Urinary bladder (tissue), 4 donors: ENCODE measurements around the gene C3orf20. TPM values are rescaled to one million over a fixed set of nuclear protein-coding genes. Genes with fewer than 3 reads are reported as not detected.

Experiments used
- DNase-seq: peaks from one replicate; pipeline ENCODE4 v3.0.0-alpha.2; 2015; ENCODE audit errors: extremely low spot score
- H3K27ac ChIP-seq: one replicate; pipeline ENCODE4 v1.5.1; 2013; ENCODE audit warnings: low read depth, mild to moderate bottlenecking, moderate library complexity
- H3K36me3 ChIP-seq: one replicate; pipeline ENCODE4 v1.6.1; 2013; ENCODE audit warnings: mild to moderate bottlenecking, moderate library complexity; ENCODE audit not compliant: insufficient read depth
- H3K4me1 ChIP-seq: one replicate; pipeline ENCODE4 v1.6.1; 2013; ENCODE audit warnings: mild to moderate bottlenecking, moderate library complexity; ENCODE audit not compliant: insufficient read depth
- H3K4me3 ChIP-seq: one replicate; pipeline ENCODE4 v1.5.1; 2013; ENCODE audit warnings: low read depth, low read length
- WGBS: extraction: QIAGEN DNeasy Blood & Tissue Kit; methylation state at CpG from one replicate; pipeline ENCODE4 v1.1.7; 2013; 5-methylcytosine and 5-hydroxymethylcytosine counted together
- polyA plus RNA-seq: library from polyadenylated mRNA; stranded (reverse); fragments of 200-250 nt; gene quantifications from one replicate; pipeline ENCODE4 v1.2.3, GENCODE V29; 2013
- total RNA-seq: library from RNA; depleted of rRNA; stranded (reverse); fragments of >200 nt; gene quantifications from one replicate; pipeline ENCODE4 v1.2.3, GENCODE V29; 2014
- donor health status: healthy with polysubstance abuse.
- donor health status: healthy.

Gene C3orf20
- total RNA-seq, result 0.26 TPM
- not detected for polyA plus RNA-seq

- H3K27ac ChIP-seq, result no peak within 1 kb of the TSS
- H3K4me1 ChIP-seq, result no peaks in the 10 kb centered on the region
- WGBS, result 49% methylated on average over 7 of the region's 7 CpGs
- peaks cover 5% of the 10 kb centered on the region for H3K36me3 ChIP-seq
- DNase-seq, result no peak
- H3K4me3 ChIP-seq, result no peak within 1 kb of the TSS
Observed at GRCh38 chr3:14674841-14675240, at the start of gene C3orf20. TSS of gene C3orf20 (plus strand) at chr3:14675141. CDS start at chr3:14682714, 7,573 bp downstream.

DNA sequence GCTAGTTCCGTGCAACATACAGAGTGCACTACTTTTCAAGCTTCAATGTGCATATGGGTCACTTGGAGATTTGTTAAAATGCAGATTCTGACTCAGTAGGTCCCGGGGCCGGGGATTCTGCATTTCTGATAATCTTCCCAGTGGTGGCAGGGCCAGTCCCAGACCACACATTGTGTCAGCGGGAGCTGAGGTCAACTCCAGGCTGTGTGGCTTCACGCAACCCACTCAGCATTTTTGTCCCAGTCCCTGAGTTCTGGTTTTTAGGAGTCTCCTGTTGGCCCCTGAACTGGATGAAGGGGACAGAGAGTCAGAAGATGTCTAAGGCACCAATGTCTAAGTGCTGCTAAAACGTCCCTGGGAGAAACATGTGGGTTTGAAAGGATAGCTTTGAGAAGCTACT lies 49.5 kb upstream of the C3orf20 start:
- H3K36me3 ChIP-seq, result no peaks in the 10 kb centered on the region
- H3K4me3 ChIP-seq, result no peak overlapping the region
- no peak overlapping the region for H3K27ac ChIP-seq
- DNase-seq, result no peak
- WGBS, result 82% methylated on average over 6 of the region's 6 CpGs
- no peaks in the 10 kb centered on the region for H3K4me1 ChIP-seq

GRCh38 chr3:14627815-14628214 lies 47.1 kb upstream of the C3orf20 start:
- Histone ChIP-seq H3K4me3 (no peak overlapping the region), H3K4me1 (no peaks in the 10 kb centered on the region), H3K27ac (no peak overlapping the region), H3K36me3 (no peaks in the 10 kb centered on the region)
- DNase-seq, result no peak
- WGBS, result 81% methylated on average over 6 of the region's 6 CpGs

GRCh38 chr3:14628406-14628805 lies 46.5 kb upstream of the C3orf20 start:
- H3K36me3 ChIP-seq, result no peaks in the 10 kb centered on the region
- H3K4me1 ChIP-seq, result no peaks in the 10 kb centered on the region
- WGBS, result 70% methylated on average over 4 of the region's 4 CpGs
- no peak for DNase-seq
- no peak overlapping the region for H3K27ac ChIP-seq
- no peak overlapping the region for H3K4me3 ChIP-seq

GRCh38 chr3:14630404-14631100 lies 44.4 kb upstream of the C3orf20 start:
- Histone ChIP-seq H3K36me3 (no peaks in the 10 kb centered on the region), H3K4me3 (no peak overlapping the region), H3K4me1 (no peaks in the 10 kb centered on the region), H3K27ac (no peak overlapping the region)
- 82% methylated on average over 9 of the region's 9 CpGs for WGBS
- no peak for DNase-seq

GRCh38 chr3:14631101-14631497 lies 43.8 kb upstream of the C3orf20 start:
- Histone ChIP-seq H3K4me3 (no peak overlapping the region), H3K36me3 (no peaks in the 10 kb centered on the region), H3K4me1 (no peaks in the 10 kb centered on the region), H3K27ac (no peak overlapping the region)
- WGBS, result 78% methylated on average over 5 of the region's 5 CpGs
- no peak for DNase-seq

DNA sequence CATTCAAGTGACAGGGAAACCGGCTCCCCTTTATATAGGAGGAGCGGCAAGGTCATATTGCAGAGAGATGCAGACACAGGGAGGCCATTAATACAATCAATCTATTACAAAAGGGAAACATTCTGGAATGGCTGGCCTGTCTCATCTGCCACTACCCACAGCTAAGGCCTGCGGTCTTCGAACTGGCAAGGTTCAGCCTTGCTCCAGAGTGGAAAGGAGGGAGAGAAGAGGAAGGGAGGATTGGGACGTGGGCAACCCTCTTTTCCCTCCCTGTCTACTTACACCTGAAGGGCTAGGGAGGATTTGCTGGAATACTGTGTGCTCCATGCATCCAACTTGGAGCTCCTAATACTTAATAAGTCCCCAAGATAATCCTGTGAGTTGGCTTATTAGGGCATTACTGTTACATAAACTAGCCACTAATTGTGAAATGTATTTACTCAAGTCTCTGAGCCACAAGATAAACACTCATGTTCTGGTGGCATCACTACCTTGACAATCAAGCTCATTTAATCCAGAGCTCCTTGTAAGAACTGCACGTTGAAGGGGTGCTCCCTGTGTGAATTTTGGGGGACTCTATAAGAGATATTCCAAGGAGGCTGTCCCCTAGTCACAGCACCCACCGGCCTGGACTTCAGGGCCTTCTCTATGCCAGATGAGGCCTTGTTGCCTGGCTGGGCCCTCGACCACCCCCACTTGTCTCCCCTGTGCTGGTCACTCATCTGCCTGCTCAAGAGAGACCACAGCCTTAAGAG lies 43.1 kb upstream of the C3orf20 start:
- WGBS, result 73% methylated on average over 8 of the region's 8 CpGs
- H3K4me3 ChIP-seq, result no peak overlapping the region
- no peak for DNase-seq
- H3K4me1 ChIP-seq, result no peaks in the 10 kb centered on the region
- no peak overlapping the region for H3K27ac ChIP-seq
- no peaks in the 10 kb centered on the region for H3K36me3 ChIP-seq

GRCh38 chr3:14632442-14632930 lies 42.5 kb upstream of the C3orf20 start:
- no peak for DNase-seq
- H3K4me3 ChIP-seq, result no peak overlapping the region
- H3K27ac ChIP-seq, result no peak overlapping the region
- 38% methylated on average over 4 of the region's 4 CpGs for WGBS
- no peaks in the 10 kb centered on the region for H3K4me1 ChIP-seq
- H3K36me3 ChIP-seq, result no peaks in the 10 kb centered on the region

- Histone ChIP-seq H3K4me1 (no peaks in the 10 kb centered on the region), H3K4me3 (no peak overlapping the region), H3K27ac (no peak overlapping the region), H3K36me3 (no peaks in the 10 kb centered on the region)
- WGBS, result 89% methylated on average over 6 of the region's 6 CpGs
- DNase-seq, result no peak
Observed at GRCh38 chr3:14633417-14633816, 41.5 kb upstream of the C3orf20 start.

GRCh38 chr3:14633819-14634424 lies 41.0 kb upstream of the C3orf20 start:
- no peaks in the 10 kb centered on the region for H3K36me3 ChIP-seq
- H3K4me1 ChIP-seq, result no peaks in the 10 kb centered on the region
- H3K4me3 ChIP-seq, result no peak overlapping the region
- H3K27ac ChIP-seq, result no peak overlapping the region
- 39% methylated on average over 8 of the region's 8 CpGs for WGBS
- no peak for DNase-seq

GRCh38 chr3:14634763-14635400 lies 40.1 kb upstream of the C3orf20 start:
- Histone ChIP-seq H3K4me3 (no peak overlapping the region), H3K36me3 (no peaks in the 10 kb centered on the region), H3K4me1 (no peaks in the 10 kb centered on the region), H3K27ac (no peak overlapping the region)
- WGBS, result 80% methylated on average over 4 of the region's 4 CpGs
- DNase-seq, result no peak

- H3K27ac ChIP-seq, result no peak overlapping the region
- H3K4me1 ChIP-seq, result no peaks in the 10 kb centered on the region
- WGBS, result 68% methylated on average over 4 of the region's 4 CpGs
- no peak overlapping the region for H3K4me3 ChIP-seq
- no peaks in the 10 kb centered on the region for H3K36me3 ChIP-seq
- no peak for DNase-seq
Observed at GRCh38 chr3:14636496-14637087, 38.3 kb upstream of the C3orf20 start.

DNA sequence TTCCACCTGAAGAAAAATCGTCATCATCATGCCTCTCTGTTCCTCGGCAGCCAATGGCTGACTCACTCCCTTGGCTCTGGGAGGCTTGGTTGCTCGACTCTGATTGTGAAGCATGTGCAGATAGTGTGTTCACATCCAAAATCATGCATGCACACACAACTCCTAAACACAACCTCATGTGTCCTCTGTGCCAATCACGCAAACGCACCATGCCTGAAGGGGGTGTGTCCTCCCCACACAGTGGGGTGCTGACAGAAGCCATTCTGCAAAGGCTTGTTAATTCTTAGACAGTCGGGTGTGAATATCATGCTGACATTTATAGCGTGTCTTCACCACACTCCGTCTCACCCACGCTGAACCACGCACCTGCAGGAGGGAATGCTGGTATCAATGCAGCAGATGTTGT lies 34.8 kb upstream of the C3orf20 start:
- no peak for DNase-seq
- 43% methylated on average over 10 of the region's 10 CpGs for WGBS
- no peaks in the 10 kb centered on the region for H3K4me1 ChIP-seq
- no peak overlapping the region for H3K4me3 ChIP-seq
- H3K36me3 ChIP-seq, result no peaks in the 10 kb centered on the region
- H3K27ac ChIP-seq, result no peak overlapping the region
